H1 (cell line): Measurements from ENCODE around the gene SCD. TPM values are rescaled to one million over a fixed set of nuclear protein-coding genes. Genes with fewer than 3 reads are reported as not detected.

Experiments
- CTCF ChIA-PET: fragments of 300-600 bp; sonication (Branson Sonifier 250); formaldehyde crosslinking; loops from one replicate; lab custom pipeline; 2021; ENCODE audit not compliant: partially characterized antibody; lab: Charles Lee
- POLR2A ChIA-PET: fragments of 300-600 bp; sonication (Branson Sonifier 250); formaldehyde crosslinking; loops from one replicate; lab custom pipeline; 2021; ENCODE audit warnings: inconsistent platforms; ENCODE audit not compliant: partially characterized antibody; lab: Charles Lee
- DNase-seq, 2 experiments: peaks; one replicate each; pipeline versions ENCODE4 v3.0.0 to v3.0.0-alpha.2; 2010 to 2022; ENCODE audit warnings: low spot score in 2 of 2, low read depth in 1 of 2, mixed read lengths in 1 of 2
- FAIRE-seq: peaks from 2 replicates; lab custom pipeline; 2011; peaks lifted over from hg19 to GRCh38; lab: Jason Lieb, UNC
- H2AFZ ChIP-seq: 2 replicates; pipeline ENCODE4 v1.8.1; 2012; ENCODE audit warnings: low read length, inconsistent platforms
- H2AK5ac ChIP-seq: 2 replicates; pipeline ENCODE4 v1.6.1; 2013; ENCODE audit warnings: low read depth, low read length
- H2BK120ac ChIP-seq: replicated peaks from 2 replicates; pipeline ENCODE3; 2013; ENCODE audit warnings: low read depth, low read length, inconsistent platforms
- H2BK12ac ChIP-seq: 2 replicates; pipeline ENCODE4 v1.6.1; 2013; ENCODE audit warnings: low read depth, low read length
- H2BK15ac ChIP-seq: 2 replicates; pipeline ENCODE4 v1.6.1; 2013; ENCODE audit warnings: low read length
- H2BK20ac ChIP-seq: 2 replicates; pipeline ENCODE4 v1.6.1; 2013; ENCODE audit warnings: low read length
- H2BK5ac ChIP-seq: 2 replicates; pipeline ENCODE4 v1.6.1; 2013; ENCODE audit warnings: low read depth, low read length
- H3K14ac ChIP-seq: 2 replicates; pipeline ENCODE4 v1.6.1; 2013; ENCODE audit warnings: inconsistent platforms; ENCODE audit not compliant: insufficient read length
- H3K18ac ChIP-seq: 2 replicates; pipeline ENCODE4 v1.6.1; 2013; ENCODE audit warnings: low read length; ENCODE audit errors: extremely low read depth
- H3K23ac ChIP-seq: 2 replicates; pipeline ENCODE4 v1.6.1; 2013; ENCODE audit warnings: inconsistent platforms; ENCODE audit not compliant: insufficient read length
- H3K23me2 ChIP-seq: 2 replicates; pipeline ENCODE4 v1.6.1; 2013; ENCODE audit warnings: low read depth, low read length
- H3K27ac ChIP-seq: 2 replicates; pipeline ENCODE4 v1.6.1; 2011; ENCODE audit warnings: low read depth, low read length, inconsistent platforms
- H3K27me3 ChIP-seq, 4 experiments: replicated peaks in 1 of 4; 1 replicate in 1 of 4; 2 replicates in 3 of 4; pipeline versions ENCODE4 v1.6.1 to v1.8.1; 2011 to 2013; ENCODE audit warnings: low read length in 3 of 4, mild to moderate bottlenecking in 3 of 4, inconsistent platforms in 2 of 4, mixed read lengths in 2 of 4, moderate library complexity in 1 of 4; ENCODE audit not compliant: control insufficient read depth in 3 of 4, insufficient read depth in 3 of 4; ENCODE audit errors: extremely low read depth in 1 of 4
- H3K36me3 ChIP-seq, 4 experiments: 2 replicates each; pipeline versions ENCODE4 v1.6.1 to v1.8.1; 2011 to 2013; ENCODE audit warnings: mild to moderate bottlenecking in 4 of 4, low read length in 3 of 4, moderate library complexity in 2 of 4, control low read depth in 1 of 4, inconsistent platforms in 1 of 4; ENCODE audit not compliant: insufficient read depth in 4 of 4, control insufficient read depth in 2 of 4
- H3K4ac ChIP-seq: replicated peaks from 2 replicates; pipeline ENCODE3; 2013; ENCODE audit warnings: low read length, low read depth, mixed read lengths, inconsistent platforms; ENCODE audit not compliant: insufficient read length
- H3K4me1 ChIP-seq, 4 experiments: replicated peaks in 1 of 4; 1 replicate in 1 of 4; 2 replicates in 3 of 4; pipeline versions ENCODE4 v1.6.1 to v1.8.1; 2011 to 2013; ENCODE audit warnings: low read length in 3 of 4, inconsistent platforms in 2 of 4, mixed read lengths in 1 of 4; ENCODE audit not compliant: insufficient read depth in 4 of 4, control insufficient read depth in 3 of 4
- H3K4me2 ChIP-seq, 2 experiments: 2 replicates each; pipeline versions ENCODE4 v1.6.1 to v1.8.1; 2011 to 2013; ENCODE audit warnings: low read depth in 2 of 2, low read length in 2 of 2, control low read depth in 1 of 2, inconsistent platforms in 1 of 2, mild to moderate bottlenecking in 1 of 2; ENCODE audit not compliant: insufficient read depth in 1 of 2
- H3K4me3 ChIP-seq, 4 experiments: fragments of 200-600, 300-600 bp in 1 of 4; sonication (generic), shearing (Covaris generic), sonication (Bioruptor Twin) in 1 of 4; 2 replicates each; pipeline versions ENCODE4 v1.5.1 to v1.8.1; 2011 to 2016; ENCODE audit warnings: low read length in 4 of 4, low read depth in 3 of 4, control low read depth in 2 of 4, inconsistent platforms in 2 of 4, mild to moderate bottlenecking in 2 of 4, mixed read lengths in 1 of 4, moderate library complexity in 1 of 4; ENCODE audit not compliant: insufficient read depth in 2 of 4; ENCODE audit errors: extremely low read depth in 1 of 4
- H3K56ac ChIP-seq: replicated peaks from 2 replicates; pipeline ENCODE3; 2013; ENCODE audit warnings: low read depth, mild to moderate bottlenecking, mixed read lengths, low read length, inconsistent platforms; ENCODE audit not compliant: insufficient read length
- H3K79me1 ChIP-seq: 2 replicates; pipeline ENCODE4 v1.6.1; 2013; ENCODE audit warnings: low read depth, low read length, control low read depth
- H3K79me2 ChIP-seq, 2 experiments: 2 replicates each; pipeline versions ENCODE4 v1.6.1 to v1.8.1; 2012 to 2013; ENCODE audit warnings: low read length in 2 of 2, mild to moderate bottlenecking in 2 of 2, inconsistent platforms in 1 of 2; ENCODE audit not compliant: insufficient read depth in 2 of 2, control insufficient read depth in 1 of 2
- H3K9ac ChIP-seq, 4 experiments: replicated peaks in 1 of 4; 1 replicate in 1 of 4; 2 replicates in 3 of 4; pipeline versions ENCODE4 v1.6.1 to v1.8.1; 2011 to 2013; ENCODE audit warnings: low read depth in 3 of 4, low read length in 3 of 4, control low read depth in 2 of 4, mild to moderate bottlenecking in 2 of 4, moderate library complexity in 2 of 4, inconsistent platforms in 1 of 4; ENCODE audit errors: extremely low read depth in 1 of 4
- H3K9me3 ChIP-seq, 2 experiments: 2 replicates each; pipeline versions ENCODE4 v1.6.1 to v1.8.1; 2012 to 2013; ENCODE audit warnings: mild to moderate bottlenecking in 2 of 2, moderate library complexity in 2 of 2, control low read depth in 1 of 2, inconsistent platforms in 1 of 2, low read depth in 1 of 2, low read length in 1 of 2, mixed read lengths in 1 of 2; ENCODE audit not compliant: insufficient read depth in 2 of 2
- H4K20me1 ChIP-seq, 2 experiments: replicated peaks in 1 of 2; 2 replicates each; pipeline versions ENCODE3 to v1.8.1; 2011 to 2013; ENCODE audit warnings: inconsistent platforms in 2 of 2, low read length in 2 of 2, mild to moderate bottlenecking in 1 of 2; ENCODE audit not compliant: insufficient read depth in 2 of 2, control insufficient read depth in 1 of 2
- H4K5ac ChIP-seq: 2 replicates; pipeline ENCODE4 v1.6.1; 2013; ENCODE audit warnings: low read length, low read depth, mixed read lengths, inconsistent platforms; ENCODE audit not compliant: insufficient read length
- H4K8ac ChIP-seq: 2 replicates; pipeline ENCODE4 v1.8.0; 2013; ENCODE audit warnings: mild to moderate bottlenecking, moderate library complexity, low read length, inconsistent platforms; ENCODE audit not compliant: insufficient read depth; ENCODE audit errors: extremely low read depth
- H4K91ac ChIP-seq: replicated peaks from 2 replicates; pipeline ENCODE3; 2013; ENCODE audit warnings: low read length, mixed read lengths, inconsistent platforms; ENCODE audit not compliant: insufficient read length
- ASH2L ChIP-seq: fragments of 200-600, 300-600 bp; sonication (generic); IDR thresholded peaks from one replicate; pipeline ENCODE4 v1.7.1; 2017; ENCODE audit warnings: low read length
- BRCA1 ChIP-seq: IDR thresholded peaks from 2 replicates; pipeline ENCODE4 v1.6.1; 2012; ENCODE audit warnings: low read depth, low read length, improper control_type of control experiment
- CBX8 ChIP-seq: fragments of 300-800, 300-1000 bp; sonication (generic); IDR thresholded peaks from 2 replicates; pipeline ENCODE4 v1.7.1; 2016; ENCODE audit warnings: low read depth, low read length, borderline replicate concordance
- EGR1 ChIP-seq: IDR thresholded peaks from 2 replicates; pipeline ENCODE4 v1.6.1; 2011; ENCODE audit warnings: low read depth, low read length, borderline replicate concordance
- HDAC6 ChIP-seq: IDR thresholded peaks from one replicate; pipeline ENCODE4 v1.7.1; 2012; ENCODE audit warnings: low read depth, mild to moderate bottlenecking, inconsistent platforms, low read length, moderate library complexity
- KDM1A ChIP-seq: fragments of 200-600, 300-600 bp; sonication (generic); IDR thresholded peaks from 2 replicates; pipeline ENCODE4 v1.7.1; 2016; ENCODE audit warnings: mild to moderate bottlenecking, low read length, borderline replicate concordance
- KDM4A ChIP-seq: IDR thresholded peaks from one replicate; pipeline ENCODE4 v1.7.1; 2012; ENCODE audit warnings: low read depth, mild to moderate bottlenecking, moderate library complexity, low read length, inconsistent platforms; ENCODE audit not compliant: severe bottlenecking
- MAFK ChIP-seq: IDR thresholded peaks from 2 replicates; pipeline ENCODE4 v1.6.1; 2012; ENCODE audit warnings: low read depth, mild to moderate bottlenecking, improper control_type of control experiment, low read length
- NANOG ChIP-seq: IDR thresholded peaks from 2 replicates; pipeline ENCODE4 v1.6.1; 2011; ENCODE audit warnings: low read length, low read depth, mild to moderate bottlenecking, inconsistent platforms; ENCODE audit not compliant: insufficient read depth, poor library complexity, severe bottlenecking
- NRF1 ChIP-seq: IDR thresholded peaks from 2 replicates; pipeline ENCODE4 v1.6.1; 2011; ENCODE audit warnings: mild to moderate bottlenecking, low read depth, low read length, improper control_type of control experiment
- SIX5 ChIP-seq: IDR thresholded peaks from 2 replicates; pipeline ENCODE4 v1.6.1; 2011; ENCODE audit warnings: mild to moderate bottlenecking, low read depth, low read length
- WGBS, 2 experiments: shearing (Covaris generic) in 1 of 2; methylation state at CpG; one replicate each; pipeline versions ENCODE4 v1.1.6 to v1.1.7; 2013 to 2015; ENCODE audit warnings: low lambda C conversion rate in 2 of 2, mixed read lengths in 2 of 2, inconsistent platforms in 1 of 2, low coverage in 1 of 2, missing lambda C conversion rate in 1 of 2; ENCODE audit not compliant: insufficient replicate concordance in 2 of 2, insufficient coverage in 1 of 2, insufficient read length in 1 of 2; ENCODE audit errors: extremely low coverage in 1 of 2, missing lambda C conversion rate in 1 of 2; 5-methylcytosine and 5-hydroxymethylcytosine counted together
- polyA plus RNA-seq, 7 experiments: library from polyadenylated mRNA; depleted of rRNA in 3 of 7; stranded (reverse) in 5 of 7; unstranded in 2 of 7; fragments of >200 nt in 5 of 7; fragments of 200-250 nt in 2 of 7; gene quantifications; 1 replicate in 5 of 7; 2 replicates in 1 of 7; 4 replicates in 1 of 7; pipeline versions ENCODE4 v1.2.1 to v1.2.3, GENCODE V29; 2011 to 2013; ENCODE audit warnings: missing spikeins in 2 of 7, mixed read lengths in 2 of 7
- total RNA-seq: library from RNA; stranded (reverse); fragmentation: NEBNext Ultra II Directional; extraction: Animal tissue kit (Norgen Biotek cat#: 25700); gene quantifications from 2 replicates; pipeline ENCODE4 v1.2.1, GENCODE V29; 2021

Gene SCD
- total and polyA plus RNA-seq, 2 of the 8 experiments (the other 6 are each of a cell fraction or from before 2014, with no cell fraction given), result 397 to 621 TPM

- no peak overlapping the region for H4K8ac ChIP-seq
- no peaks in the 10 kb centered on the region for H3K27me3 ChIP-seq
- no peak overlapping the region; a peak in 1 of 4 replicates for H3K4me2 ChIP-seq
- TF ChIP-seq MAFK (no peak), KDM1A (no peak), HDAC6 (no peak), SIX5 (no peak), NANOG (no peak), BRCA1 (no peak), NRF1 (no peak), ASH2L (no peak), CBX8 (no peak), KDM4A (no peak), EGR1 (no peak)
- H3K36me3 ChIP-seq, result peaks cover 63 to 99% (median 91%) of the 10 kb centered on the region in 4 experiments
- no peak overlapping the region for H4K5ac ChIP-seq
- H3K23me2 ChIP-seq, result no peaks in the 10 kb centered on the region
- H2BK5ac ChIP-seq, result no peak overlapping the region
- H3K9me3 ChIP-seq, result no peaks in the 10 kb centered on the region
- H3K56ac ChIP-seq, result no peak overlapping the region
- H3K14ac ChIP-seq, result no peak overlapping the region
- H3K23ac ChIP-seq, result no peak overlapping the region
- H2AFZ ChIP-seq, result no peak overlapping the region
- H3K79me2 ChIP-seq, result peaks cover 0 to 51% of the 10 kb centered on the region in 2 experiments; a peak in 3 of 4 replicates
- H3K9ac ChIP-seq, result no peak overlapping the region
- 91% methylated on average over 14 of the region's 14 CpGs; no CpG with 5 or more reads in 1 of the 2 experiments for WGBS, 2 experiments
- H2BK20ac ChIP-seq, result no peak overlapping the region
- ChIA-PET CTCF (interaction anchor here (1.8 kb wide), 1 partner anchor 7 kb away, joined by 5 read pairs; no protein-coding TSS in a partner anchor), POLR2A (interaction anchor here (0.8 to 4.1 kb wide), 7 partner anchors 7 to 17 kb away, joined by 4 to 24 read pairs (median 5); partner anchors contain the start of gene SCD)
- no peak overlapping the region for H2BK120ac ChIP-seq
- H3K18ac ChIP-seq, result no peak overlapping the region
- DNase-seq (no peak), FAIRE-seq (no peak)
- H2BK15ac ChIP-seq, result no peak overlapping the region
- H3K4ac ChIP-seq, result no peak overlapping the region
- peaks cover 7% of the 10 kb centered on the region; the same call in 1 of the 2 replicates for H3K79me1 ChIP-seq
- H3K4me3 ChIP-seq, result no peak overlapping the region
- no peak overlapping the region for H2AK5ac ChIP-seq
- H3K4me1 ChIP-seq, result peaks cover 0 to 8% (median 4%) of the 10 kb centered on the region in 4 experiments; a peak in 2 of 7 replicates
- H3K27ac ChIP-seq, result no peak overlapping the region
- no peak overlapping the region for H4K91ac ChIP-seq
- no peak overlapping the region for H2BK12ac ChIP-seq
- H4K20me1 ChIP-seq, result peaks cover 4 to 49% of the 10 kb centered on the region in 2 experiments
Observed at GRCh38 chr10:100356067-100357017, 9.3 kb downstream of the SCD start.
